SIG-M5 treated with dmso at 0.1 percent for 504 hours (cell line): ENCODE results near the gene RRAS2.
"Not testable (repeated sequence)": the region's sequence is repeated elsewhere in the genome, so short reads cannot be mapped to it uniquely, and the experiment has no call there.

Experiments
- DNase-seq: peaks from one replicate; lab custom pipeline; 2025; ENCODE audit not compliant: unreplicated experiment; lab: John Stamatoyannopoulos, UW

The RRAS2 gene

DNA sequence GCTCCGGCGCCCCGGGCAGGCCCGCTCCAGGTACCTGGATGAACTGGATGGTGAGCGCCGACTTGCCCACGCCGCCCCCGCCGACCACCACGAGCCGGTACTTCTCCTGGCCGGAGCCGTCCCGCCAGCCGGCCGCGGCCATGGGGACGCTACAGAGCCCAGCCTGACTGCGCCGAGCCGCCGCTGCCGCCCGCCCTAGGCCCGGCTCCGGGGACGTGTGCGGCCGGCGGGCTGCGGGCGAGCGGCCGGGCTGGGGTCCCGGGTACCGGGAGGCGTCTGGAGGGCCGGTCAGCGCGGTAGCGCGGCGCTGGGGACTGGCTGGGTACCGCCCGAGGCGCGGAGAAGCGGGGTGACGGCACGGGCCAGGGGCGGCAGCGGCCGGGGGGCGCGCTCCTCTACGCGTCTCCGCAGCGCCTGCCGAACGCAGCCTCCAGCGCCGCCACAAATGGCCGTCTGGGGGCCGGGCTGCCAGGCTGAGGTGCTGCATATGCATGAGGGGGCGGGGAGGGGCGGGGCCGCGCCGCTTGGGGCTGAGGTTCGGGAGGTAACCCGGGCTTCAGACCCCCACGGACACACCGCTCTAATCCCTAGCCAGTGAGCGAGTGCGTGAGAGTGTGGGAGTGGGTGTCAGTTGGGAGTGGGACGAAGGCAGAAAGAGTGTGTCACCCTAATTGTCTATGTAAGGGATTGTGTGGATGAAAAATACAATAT, at the start of gene RRAS2:
Gene RRAS2, minus strand, starts transcription at position 455 of the 711 bp plus-strand sequence. Its CDS starts 313 bp downstream, at position 142.
- DNase-seq = peak; percentile 31

DNA sequence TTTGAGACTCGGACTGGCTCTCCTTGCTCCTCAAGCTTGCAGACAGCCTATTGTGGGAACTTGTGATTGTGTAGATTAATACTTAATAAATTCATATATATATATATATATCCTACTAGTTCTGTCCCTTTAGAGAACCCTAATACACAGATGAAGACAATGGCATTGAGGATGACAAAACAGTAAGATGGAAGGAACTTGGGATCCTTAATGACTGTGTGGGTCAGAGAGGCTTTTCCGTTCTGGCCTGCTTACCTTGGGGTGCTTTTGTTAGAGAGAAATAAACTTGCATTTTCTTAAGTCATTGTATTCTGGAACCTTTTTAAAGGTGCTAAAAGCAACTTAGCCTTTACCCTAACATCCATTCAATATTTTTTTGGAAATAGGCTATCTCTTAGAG, 49.6 kb upstream of the RRAS2 start:
- no peak for DNase-seq

DNA sequence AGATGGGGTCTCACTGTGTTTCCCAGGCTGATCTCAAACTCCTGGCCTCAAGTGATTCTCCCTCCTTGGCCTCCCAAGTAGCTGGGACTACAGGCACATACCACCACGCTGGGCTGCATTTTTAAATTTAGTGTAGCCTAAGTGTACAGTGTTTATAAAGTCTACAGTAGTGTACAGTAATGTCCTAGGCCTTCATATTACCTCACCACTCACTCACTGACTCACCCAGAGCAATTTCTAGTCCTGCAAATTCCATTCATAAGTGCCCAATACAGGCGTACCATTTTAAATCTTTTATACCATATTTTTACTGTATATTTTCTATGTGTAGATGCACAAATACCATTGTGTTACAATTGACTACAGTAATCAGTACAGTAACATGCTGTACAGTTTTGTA, 47.1 kb upstream of the RRAS2 start:
- not testable (repeated sequence) for DNase-seq

GRCh38 chr11:14403528-14403927, 44.5 kb upstream of the RRAS2 start:
- DNase-seq = not testable (repeated sequence)

- DNase-seq = no peak
Observed at GRCh38 chr11:14399087-14399486, 40.1 kb upstream of the RRAS2 start.

GRCh38 chr11:14396273-14396672, 37.3 kb upstream of the RRAS2 start:
- no peak for DNase-seq

- DNase-seq = no peak
Observed at GRCh38 chr11:14393889-14394288, 34.9 kb upstream of the RRAS2 start.

- DNase-seq = no peak
Observed at GRCh38 chr11:14393129-14393528, 34.1 kb upstream of the RRAS2 start.

DNA sequence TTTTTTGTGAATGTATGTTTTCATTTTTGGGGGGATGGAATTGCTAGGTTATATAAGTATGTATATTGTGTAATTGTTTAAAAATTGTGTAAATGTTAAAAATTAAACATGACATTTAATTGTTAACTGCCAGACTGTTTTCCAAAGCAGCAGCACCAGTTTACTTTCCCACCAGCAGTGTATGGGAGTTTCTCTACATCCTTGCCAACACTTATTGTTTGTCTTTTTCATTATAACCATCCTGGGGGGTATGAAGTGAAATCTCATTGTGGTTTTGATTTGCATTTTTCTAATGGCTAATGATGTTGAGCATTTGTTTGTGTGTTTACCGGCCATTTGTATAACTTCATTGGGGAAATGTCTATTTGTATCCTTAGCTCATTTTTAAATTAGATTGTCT, 31.7 kb upstream of the RRAS2 start:
- no peak for DNase-seq

- DNase-seq = no peak
Observed at GRCh38 chr11:14388352-14388751, 29.4 kb upstream of the RRAS2 start.

- no peak for DNase-seq
Observed at GRCh38 chr11:14386895-14387480, 28.0 kb upstream of the RRAS2 start.

DNA sequence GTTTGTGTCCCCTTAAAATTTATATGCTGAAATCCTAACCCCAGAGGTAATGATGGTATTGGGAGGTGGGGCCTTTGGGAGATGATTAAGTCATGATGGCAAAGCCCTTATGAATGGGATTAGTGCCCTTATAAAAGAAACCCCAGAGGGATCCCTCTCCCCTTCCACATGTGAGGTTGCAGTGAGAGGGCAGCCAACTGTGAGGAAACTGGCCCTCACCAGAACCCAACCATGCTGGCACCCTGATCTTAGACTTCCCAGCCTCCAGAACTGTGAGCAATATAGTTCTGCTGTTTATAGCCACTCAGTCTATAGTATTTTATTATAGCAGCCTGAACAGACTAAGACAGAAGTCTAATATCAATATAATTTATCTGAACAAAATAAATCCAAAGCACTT, 27.1 kb upstream of the RRAS2 start:
- no peak for DNase-seq

DNA sequence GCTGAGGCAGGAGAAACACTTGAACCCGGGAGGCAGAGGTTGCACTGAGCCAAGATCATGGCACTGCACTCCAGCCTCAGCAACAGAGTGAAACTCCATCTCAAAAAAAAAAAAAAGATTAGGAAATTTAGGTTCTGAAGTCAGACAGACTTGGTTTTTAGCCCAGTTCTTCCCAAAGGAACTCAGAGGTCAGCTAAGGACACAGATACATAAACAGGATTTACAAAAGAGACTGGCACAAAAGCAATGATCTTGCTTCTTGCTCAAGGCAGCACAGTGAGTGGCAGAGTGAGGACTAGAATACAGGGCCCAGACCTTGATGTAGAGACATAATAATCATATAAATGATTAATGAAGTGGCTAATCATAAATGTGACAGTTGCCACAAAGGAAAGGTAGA, 25.4 kb upstream of the RRAS2 start:
- no peak for DNase-seq

GRCh38 chr11:14381968-14382367, 23.0 kb upstream of the RRAS2 start:
- DNase-seq = no peak

DNA sequence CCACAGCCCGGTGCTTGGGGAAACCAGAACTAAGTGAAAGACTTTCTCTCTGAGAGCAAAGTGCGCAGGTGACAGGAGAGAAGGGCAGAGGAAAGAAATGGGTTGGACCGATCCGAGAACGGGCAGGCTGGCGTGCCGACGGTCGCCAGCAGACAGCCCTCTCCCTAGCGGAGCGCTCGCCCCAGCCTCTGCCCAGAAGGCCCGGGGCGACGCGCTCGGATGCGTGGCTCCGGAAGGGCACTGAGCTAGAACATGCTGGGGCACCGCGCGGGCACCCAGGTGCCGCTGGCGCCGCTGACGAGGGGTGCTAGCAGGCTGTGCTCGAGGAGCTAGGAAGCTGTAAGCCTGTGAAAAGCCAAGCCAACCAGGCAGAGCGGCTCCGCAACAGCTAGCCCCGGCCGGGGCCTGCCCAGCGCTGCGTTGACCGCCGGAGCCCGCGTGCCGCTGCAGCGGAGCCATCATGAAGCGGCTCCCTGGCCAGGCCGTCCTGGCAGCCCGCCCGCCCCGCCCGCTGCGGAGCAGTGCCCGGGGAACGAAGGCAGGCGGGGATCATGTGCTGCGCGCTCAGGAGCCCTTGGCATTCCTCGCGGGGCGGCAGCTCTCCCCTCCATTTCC, 22.1 kb upstream of the RRAS2 start:
- no peak for DNase-seq

DNA sequence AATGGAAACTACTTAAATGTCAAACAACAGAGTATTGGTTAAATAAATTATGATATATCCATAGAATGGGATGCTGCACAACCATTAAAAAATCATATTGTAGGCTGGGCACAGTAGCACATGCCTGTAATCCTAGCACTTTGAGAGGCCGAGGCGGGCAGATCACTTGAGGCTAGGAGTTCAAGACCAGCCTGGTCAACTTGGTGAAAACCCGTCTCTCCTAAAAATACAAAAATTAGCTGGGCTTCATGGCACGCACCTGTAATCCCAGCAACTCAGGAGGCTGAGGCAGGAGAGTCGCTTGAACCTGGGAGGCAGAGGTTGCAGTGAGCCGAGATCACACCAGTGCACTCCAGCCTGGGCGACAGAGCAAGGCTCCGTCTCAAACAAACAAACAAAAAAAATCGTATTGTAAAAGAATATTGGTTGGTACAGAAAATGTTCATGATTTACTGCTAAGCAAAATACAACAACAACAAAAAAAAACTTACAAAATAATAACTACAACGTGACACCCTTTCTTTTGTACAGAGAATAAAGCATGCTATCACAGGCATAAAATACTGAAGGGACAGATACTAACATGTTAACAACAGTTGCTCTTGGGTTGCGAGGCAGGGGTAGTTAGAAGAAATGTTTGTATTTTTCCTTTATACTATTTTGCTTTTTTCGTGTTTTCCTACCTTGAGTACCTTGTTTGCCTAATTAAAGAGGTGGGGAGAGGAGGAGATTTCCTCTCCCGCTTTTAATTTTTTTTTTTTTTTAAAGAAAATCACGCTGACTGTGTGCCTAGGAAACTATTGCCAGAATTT, 21.3 kb upstream of the RRAS2 start:
- no peak for DNase-seq

DNA sequence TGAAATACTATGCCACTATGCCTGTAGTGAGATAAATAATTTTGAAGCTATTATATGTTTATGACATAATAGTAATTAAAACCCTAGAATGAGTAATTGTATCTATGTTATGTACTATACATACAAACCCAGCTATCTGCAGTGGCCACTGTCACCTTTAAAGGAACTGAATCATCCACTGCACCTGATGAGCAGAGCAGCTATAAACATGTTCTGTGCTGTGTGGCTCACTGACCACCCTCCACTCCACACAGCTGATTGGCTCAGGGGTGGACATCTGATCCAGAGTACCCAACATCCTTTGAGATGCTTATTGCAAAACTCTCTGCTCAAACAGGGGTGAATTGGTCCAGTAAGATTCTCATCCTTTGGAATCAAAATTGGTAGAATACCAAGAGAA, 19.2 kb upstream of the RRAS2 start:
- DNase-seq = no peak

DNA sequence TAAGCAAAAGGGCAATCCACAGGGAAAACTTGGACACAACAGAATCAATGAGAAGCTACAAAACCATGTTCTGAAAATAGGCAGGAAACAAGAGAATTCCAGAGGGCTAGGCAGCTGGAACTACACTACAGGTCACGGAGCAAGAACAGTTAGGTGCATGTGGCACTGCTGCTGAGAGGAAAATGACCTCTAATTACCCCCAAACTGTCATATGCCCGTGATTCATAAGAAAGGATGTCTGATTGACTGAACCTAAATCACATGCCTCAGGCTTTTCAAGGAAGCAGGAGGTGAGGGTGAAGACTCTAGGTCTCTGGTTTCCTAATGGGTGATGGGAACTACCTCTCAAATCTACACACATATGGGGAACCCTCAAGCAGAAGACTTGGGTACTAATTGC, 17.9 kb upstream of the RRAS2 start:
- no peak for DNase-seq

- no peak for DNase-seq
Observed at GRCh38 chr11:14374922-14375830, 16.2 kb upstream of the RRAS2 start.

DNA sequence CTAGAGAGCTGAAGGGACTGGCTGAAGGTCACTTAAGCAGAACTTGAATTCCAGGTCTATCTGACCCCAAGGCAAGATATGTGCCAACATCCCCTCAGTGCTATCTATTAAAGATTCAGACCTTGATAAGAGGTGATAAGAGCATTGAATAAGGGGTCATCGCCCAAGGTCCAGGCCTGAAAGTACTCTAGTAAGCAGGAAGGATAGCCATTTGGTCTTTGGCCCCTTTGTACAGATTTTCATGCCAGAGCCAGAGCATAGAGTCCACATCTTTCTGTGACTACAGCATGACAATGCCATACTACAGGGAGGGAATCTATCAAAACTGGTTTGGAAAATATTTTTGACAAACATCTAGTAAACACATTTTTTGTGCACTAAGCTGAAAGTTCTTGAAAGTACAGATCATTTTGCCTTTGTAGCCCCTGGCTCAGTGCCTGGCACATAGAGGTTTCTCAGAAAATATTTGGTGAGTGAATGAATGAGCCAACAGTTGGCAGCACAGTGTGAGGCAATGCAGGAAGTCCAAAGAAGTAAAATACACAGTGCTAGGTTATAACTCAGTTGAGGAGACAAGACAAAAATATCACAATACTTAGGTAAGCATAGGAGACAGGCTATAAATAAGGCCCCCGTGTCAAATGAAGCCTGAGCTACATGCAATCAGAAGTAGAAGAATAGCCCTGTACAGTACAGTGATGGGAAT, 15.1 kb upstream of the RRAS2 start:
- no peak for DNase-seq
